IPS-15b (cell line): ENCODE data around the gene ZNF821.

Experiments used
- H3K27me3 ChIP-seq: one replicate; pipeline ENCODE4 v1.6.1; 2013; ENCODE audit warnings: low read length; ENCODE audit not compliant: control insufficient read depth, insufficient read depth
- H3K36me3 ChIP-seq: one replicate; pipeline ENCODE4 v1.6.1; 2013; ENCODE audit warnings: low read length; ENCODE audit not compliant: control insufficient read depth, insufficient read depth
- H3K4me1 ChIP-seq: one replicate; pipeline ENCODE4 v1.6.1; 2013; ENCODE audit warnings: mild to moderate bottlenecking, low read length; ENCODE audit not compliant: control insufficient read depth, insufficient read depth
- H3K4me3 ChIP-seq: one replicate; pipeline ENCODE4 v1.5.1; 2013; ENCODE audit warnings: low read depth, low read length
- H3K9ac ChIP-seq: one replicate; pipeline ENCODE4 v1.6.1; 2013; ENCODE audit warnings: low read depth, mild to moderate bottlenecking, low read length
- H3K9me3 ChIP-seq: one replicate; pipeline ENCODE4 v1.6.1; 2013; ENCODE audit warnings: mild to moderate bottlenecking, low read length; ENCODE audit not compliant: control insufficient read depth, insufficient read depth

Gene ZNF821, protein sequence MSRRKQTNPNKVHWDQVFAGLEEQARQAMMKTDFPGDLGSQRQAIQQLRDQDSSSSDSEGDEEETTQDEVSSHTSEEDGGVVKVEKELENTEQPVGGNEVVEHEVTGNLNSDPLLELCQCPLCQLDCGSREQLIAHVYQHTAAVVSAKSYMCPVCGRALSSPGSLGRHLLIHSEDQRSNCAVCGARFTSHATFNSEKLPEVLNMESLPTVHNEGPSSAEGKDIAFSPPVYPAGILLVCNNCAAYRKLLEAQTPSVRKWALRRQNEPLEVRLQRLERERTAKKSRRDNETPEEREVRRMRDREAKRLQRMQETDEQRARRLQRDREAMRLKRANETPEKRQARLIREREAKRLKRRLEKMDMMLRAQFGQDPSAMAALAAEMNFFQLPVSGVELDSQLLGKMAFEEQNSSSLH

DNA sequence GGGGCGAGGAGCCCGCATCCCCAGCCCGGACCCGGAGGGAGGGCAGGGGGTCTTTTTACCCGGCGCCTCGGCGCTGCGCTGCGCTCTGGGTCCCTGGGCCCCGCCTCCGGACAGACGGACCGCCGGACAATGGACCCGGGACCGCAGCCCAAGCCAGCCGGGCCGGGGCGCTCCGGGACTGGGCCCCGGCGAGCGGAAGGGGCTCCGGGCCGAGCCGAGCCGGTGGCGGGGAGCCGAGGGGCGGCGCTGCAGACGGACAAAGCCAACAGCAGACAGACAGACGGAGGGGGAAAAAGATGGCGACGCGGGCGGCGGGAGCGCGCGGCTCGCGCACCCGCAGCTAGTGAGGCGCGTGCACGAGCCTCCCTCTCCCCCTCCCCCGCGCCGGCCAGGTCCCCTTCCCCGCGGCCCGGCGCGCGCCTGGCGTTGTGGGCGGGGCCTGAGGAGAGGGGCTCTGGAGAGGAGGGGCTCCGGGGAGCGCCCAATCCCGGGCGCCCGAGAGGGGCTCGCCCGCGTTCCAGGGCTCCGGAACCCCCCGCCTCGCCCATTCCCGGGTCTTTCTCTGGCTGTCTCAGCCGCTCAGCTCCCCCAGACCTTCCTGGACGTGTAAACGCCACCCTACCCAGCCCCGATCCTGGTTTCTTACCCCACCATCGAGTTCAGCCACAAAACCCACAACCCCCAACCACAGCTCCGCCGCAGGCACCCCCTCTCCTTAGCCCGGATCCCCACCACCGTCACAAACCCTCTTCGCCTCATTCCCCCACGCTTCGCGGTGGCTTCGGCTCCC is at the start of gene ZNF821:
ZNF821 (minus strand) TSS at position 334 of the 790 bp plus-strand sequence. CDS start 4,236 bp downstream, outside the sequence.
- no peaks in the 10 kb centered on the region for H3K36me3 ChIP-seq
- H3K27me3 ChIP-seq: peaks cover 2% of the 10 kb centered on the region
- no peaks in the 10 kb centered on the region for H3K9me3 ChIP-seq
- H3K4me3 ChIP-seq: peak within 1 kb of the TSS; percentile 95
- H3K4me1 ChIP-seq: peaks cover 4% of the 10 kb centered on the region
- H3K9ac ChIP-seq: peak within 1 kb of the TSS; percentile 91

DNA sequence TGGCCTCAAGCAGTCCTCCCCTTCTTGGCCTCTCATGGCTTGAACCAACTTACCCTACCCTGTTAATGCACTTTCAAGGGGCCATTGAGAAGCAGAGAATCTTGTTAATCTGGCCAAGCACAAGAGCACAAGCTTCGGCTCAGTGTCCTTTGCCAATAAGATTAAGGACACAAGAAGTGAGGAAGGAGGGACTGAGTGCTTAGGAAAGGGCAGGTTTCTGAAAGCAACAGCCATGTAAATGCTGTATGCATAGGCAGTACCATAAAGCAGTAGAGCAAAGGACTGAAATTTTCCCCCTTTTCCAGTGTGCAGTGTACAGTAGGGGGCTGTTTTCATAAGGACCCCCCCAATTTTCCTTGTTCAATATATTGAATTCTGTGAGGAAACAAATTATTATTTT is 49.0 kb upstream of the ZNF821 start:
- peaks cover 15% of the 10 kb centered on the region for H3K36me3 ChIP-seq

DNA sequence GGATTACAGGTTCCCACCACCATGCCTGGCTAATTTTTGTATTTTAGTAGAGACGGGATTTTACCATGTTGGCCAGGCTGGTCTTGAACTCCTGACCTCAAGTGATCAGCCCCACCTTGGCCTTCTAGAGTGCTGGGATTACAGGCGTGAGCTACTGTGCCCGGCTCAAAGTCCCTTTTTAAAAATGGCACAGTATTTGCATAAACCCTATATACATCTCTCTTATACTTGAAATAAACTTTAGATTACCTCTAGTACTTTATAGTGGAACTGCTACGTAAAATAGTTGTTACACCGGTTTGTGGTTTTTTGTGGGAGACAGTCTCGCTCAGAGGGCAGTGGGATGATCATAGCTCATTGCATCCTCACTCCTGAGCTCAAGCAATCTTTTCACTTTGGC is 47.6 kb upstream of the ZNF821 start:
- H3K27me3 ChIP-seq: no peaks in the 10 kb centered on the region
- no peaks in the 10 kb centered on the region for H3K4me1 ChIP-seq
- peaks cover 22% of the 10 kb centered on the region for H3K36me3 ChIP-seq
- no peak overlapping the region for H3K9ac ChIP-seq
- H3K9me3 ChIP-seq: no peaks in the 10 kb centered on the region
- no peak overlapping the region for H3K4me3 ChIP-seq

More for the DNA sequence above, 49.0 kb upstream of the ZNF821 start:
- Histone ChIP-seq H3K27me3 (no peaks in the 10 kb centered on the region), H3K9ac (no peak overlapping the region), H3K4me3 (no peak overlapping the region), H3K9me3 (no peaks in the 10 kb centered on the region), H3K4me1 (peaks cover 4% of the 10 kb centered on the region)

DNA sequence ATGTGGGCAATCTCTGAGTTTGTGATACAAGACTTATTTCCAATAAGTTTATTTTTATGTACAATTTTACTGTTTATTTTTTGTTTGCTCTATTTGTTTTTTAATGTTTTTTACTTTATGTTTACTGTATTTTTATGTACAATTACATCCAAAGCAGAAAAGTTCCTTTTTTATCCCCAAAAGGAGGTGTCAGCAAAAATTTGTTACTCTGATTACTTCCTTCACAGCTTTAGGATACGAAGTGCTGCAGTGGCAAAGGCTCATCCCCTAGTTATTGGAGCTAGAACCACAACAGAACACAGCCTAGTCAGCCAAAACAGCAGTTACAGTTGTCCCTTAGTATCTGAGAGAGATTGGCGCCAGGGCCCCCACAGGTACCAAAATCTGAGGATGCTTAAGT is 47.0 kb upstream of the ZNF821 start:
- H3K36me3 ChIP-seq: peaks cover 22% of the 10 kb centered on the region
- no peak overlapping the region for H3K4me3 ChIP-seq
- H3K27me3 ChIP-seq: no peaks in the 10 kb centered on the region
- no peaks in the 10 kb centered on the region for H3K9me3 ChIP-seq
- no peaks in the 10 kb centered on the region for H3K4me1 ChIP-seq
- H3K9ac ChIP-seq: no peak overlapping the region

DNA sequence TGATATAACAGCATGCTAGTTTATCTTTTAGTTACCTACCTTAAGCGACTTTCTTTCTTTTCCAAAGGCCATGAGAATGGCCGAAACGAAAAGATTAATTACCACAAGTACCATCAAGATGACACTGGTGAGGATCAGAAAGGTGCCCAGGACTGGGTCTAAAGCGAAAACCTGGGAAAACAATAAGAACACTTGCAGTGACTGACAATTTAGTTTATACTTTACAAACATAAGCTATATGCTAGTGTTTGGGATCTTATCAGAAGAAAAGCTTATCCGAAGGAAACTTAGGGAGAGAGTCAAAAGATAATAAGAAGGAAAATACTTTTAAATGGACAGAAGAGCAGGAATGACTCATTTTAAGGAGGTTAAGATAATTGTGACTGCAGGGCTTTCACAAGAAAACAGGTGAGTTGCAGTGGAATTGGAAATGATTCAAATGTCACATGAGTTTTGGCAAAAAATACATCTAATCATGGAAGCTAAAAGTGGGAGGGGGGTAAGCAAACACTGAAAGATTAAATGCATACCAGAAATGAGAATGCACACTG is 46.1 kb upstream of the ZNF821 start:
- H3K4me1 ChIP-seq: no peaks in the 10 kb centered on the region
- H3K9me3 ChIP-seq: no peaks in the 10 kb centered on the region
- H3K4me3 ChIP-seq: no peak overlapping the region
- H3K9ac ChIP-seq: no peak overlapping the region
- no peaks in the 10 kb centered on the region for H3K27me3 ChIP-seq
- peaks cover 28% of the 10 kb centered on the region for H3K36me3 ChIP-seq

DNA sequence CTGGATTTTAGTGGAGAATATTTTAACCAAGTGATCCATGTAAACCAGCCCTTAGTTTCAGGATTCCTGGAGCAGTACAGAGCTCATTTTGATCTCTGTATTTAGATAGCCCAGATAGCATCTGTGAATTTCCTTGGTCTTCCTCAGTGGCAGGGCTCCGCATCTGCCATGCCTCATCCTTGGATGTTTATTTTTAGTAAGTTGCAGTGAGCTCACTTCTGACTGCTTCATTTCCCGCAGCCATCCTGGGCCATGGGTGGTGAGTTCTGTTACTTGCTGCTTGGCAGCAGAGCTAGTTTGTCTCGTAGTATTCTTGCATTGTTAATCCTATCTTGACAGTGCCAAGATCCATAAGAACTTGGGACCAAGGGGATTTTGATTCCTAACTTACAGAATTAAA is 45.1 kb upstream of the ZNF821 start:
- H3K36me3 ChIP-seq: peaks cover 38% of the 10 kb centered on the region
- H3K9ac ChIP-seq: no peak overlapping the region
- no peak overlapping the region for H3K4me3 ChIP-seq
- H3K9me3 ChIP-seq: no peaks in the 10 kb centered on the region
- no peaks in the 10 kb centered on the region for H3K27me3 ChIP-seq
- H3K4me1 ChIP-seq: no peaks in the 10 kb centered on the region

DNA sequence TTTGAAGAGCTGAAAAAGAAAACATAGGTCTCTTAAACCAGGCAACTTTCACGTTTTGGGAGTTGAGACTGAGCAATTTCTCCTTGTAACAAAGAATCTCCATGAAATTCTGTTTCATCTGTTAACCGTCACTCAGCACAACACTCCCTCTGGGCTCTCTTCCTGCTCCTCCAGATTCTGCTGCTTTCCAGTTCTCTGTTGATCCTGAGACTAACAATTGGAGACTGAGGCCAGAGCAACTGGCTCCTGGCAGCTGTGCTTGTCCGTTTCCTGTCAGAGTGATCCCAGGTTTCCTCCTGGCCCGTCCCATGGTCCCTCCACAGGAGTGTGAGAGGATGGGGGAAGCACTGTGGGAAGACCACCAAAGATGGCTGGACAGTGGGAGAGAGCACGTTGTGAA is 43.8 kb upstream of the ZNF821 start:
- Histone ChIP-seq H3K4me3 (no peak overlapping the region), H3K27me3 (no peaks in the 10 kb centered on the region), H3K36me3 (peaks cover 43% of the 10 kb centered on the region), H3K9ac (no peak overlapping the region), H3K9me3 (no peaks in the 10 kb centered on the region), H3K4me1 (no peaks in the 10 kb centered on the region)

DNA sequence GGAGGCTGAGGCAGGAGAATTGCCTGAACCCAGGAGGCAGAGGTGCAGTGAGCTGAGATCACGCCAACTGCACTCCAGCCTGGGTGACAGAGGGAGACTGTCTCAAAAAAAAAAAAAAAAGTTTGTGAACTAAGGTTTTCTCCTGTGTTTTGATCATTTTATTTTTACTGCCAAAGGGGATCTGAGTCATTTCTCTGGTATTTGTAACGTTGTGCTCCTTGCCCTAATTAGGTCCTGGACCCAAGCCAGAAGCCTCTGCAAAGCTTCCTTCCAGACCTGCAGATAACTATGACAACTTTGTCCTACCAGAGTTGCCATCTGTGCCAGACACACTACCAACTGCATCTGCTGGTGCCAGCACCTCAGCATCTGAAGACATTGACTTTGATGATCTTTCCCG is 43.4 kb upstream of the ZNF821 start:
- no peak overlapping the region for H3K4me3 ChIP-seq
- H3K4me1 ChIP-seq: no peaks in the 10 kb centered on the region
- no peaks in the 10 kb centered on the region for H3K27me3 ChIP-seq
- H3K9me3 ChIP-seq: no peaks in the 10 kb centered on the region
- H3K9ac ChIP-seq: no peak overlapping the region
- H3K36me3 ChIP-seq: peaks cover 46% of the 10 kb centered on the region

DNA sequence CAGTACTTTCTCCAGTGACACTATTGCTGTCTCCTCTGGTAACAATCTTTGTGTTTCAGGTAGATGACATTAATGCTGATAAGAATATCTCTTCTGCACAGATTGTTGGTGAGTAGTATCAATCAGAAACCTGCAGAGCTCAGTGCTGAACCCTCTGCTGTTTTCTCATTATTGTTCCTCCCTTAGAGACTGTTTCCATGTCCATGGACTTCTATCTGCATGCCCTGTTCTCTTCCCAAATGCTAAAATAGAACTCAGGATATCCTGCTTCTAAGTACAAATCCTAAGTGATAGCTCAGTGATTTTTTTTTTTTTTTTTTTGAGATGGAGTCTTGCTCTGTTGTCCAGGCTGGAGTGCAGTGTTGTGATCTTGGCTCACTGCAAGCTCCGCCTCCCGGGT is 40.7 kb upstream of the ZNF821 start:
- no peaks in the 10 kb centered on the region for H3K9me3 ChIP-seq
- H3K9ac ChIP-seq: no peak overlapping the region
- no peaks in the 10 kb centered on the region for H3K27me3 ChIP-seq
- no peak overlapping the region for H3K4me3 ChIP-seq
- H3K4me1 ChIP-seq: no peaks in the 10 kb centered on the region
- peaks cover 71% of the 10 kb centered on the region for H3K36me3 ChIP-seq

DNA sequence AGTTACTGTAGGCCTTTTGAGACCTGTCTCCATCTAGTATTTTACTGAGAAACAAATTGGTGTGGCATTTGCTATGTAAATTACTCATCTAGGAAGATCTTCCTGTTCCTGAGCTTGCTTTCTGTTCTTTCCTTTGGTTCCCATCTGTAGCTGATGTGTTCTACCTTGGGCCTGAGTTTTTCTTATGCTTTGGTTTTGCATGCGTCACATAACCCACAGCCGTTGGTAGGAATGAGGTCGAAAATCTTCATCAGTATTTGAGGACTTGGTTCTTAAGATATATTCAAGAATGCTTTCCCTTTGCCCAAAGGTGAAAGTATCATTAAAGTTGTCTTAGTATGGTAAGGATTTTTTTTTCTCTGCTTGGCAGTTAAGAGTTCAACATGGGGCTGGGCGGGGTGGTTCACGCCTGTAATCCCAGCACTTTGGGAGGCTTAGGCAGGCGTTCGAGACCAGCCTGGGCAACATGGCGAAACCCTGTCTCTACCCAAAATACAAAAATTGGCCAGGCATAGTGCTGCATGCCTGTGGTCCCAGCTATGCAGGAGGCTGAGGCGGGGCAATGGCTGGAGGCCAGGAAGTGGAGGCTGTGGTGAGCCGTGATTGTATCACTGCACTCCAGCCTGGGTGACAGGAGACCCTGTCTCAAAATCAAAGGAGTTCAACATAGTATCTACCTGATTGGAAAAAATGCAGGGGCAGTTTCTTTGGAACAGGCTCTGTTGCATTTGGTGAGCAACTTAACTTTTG is 40.1 kb upstream of the ZNF821 start:
- Histone ChIP-seq H3K9ac (no peak overlapping the region), H3K9me3 (no peaks in the 10 kb centered on the region), H3K27me3 (no peaks in the 10 kb centered on the region), H3K4me1 (no peaks in the 10 kb centered on the region), H3K4me3 (no peak overlapping the region), H3K36me3 (peaks cover 76% of the 10 kb centered on the region)

DNA sequence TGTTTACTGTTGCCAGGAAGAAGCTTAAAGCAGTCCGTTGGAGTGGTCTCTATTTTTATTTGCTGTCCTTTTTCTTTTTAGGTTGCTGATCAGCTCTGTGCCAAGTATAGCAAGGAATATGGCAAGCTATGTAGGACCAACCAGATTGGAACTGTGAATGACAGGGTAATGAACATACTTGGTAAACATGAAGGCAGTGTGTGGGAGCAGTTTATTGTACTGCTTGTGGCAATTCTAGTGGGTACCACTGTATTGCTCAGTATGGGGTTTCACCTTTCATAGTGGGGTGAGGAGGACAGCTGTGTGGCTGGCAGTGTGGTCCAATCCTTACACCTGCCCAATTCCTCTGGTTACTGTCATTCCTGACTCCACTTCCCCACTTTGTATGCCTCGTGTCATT is 36.7 kb upstream of the ZNF821 start:
- peaks cover 80% of the 10 kb centered on the region for H3K36me3 ChIP-seq

More for the DNA sequence above, 36.7 kb upstream of the ZNF821 start:
- Histone ChIP-seq H3K4me3 (no peak overlapping the region), H3K27me3 (no peaks in the 10 kb centered on the region), H3K9me3 (no peaks in the 10 kb centered on the region), H3K4me1 (no peaks in the 10 kb centered on the region), H3K9ac (no peak overlapping the region)
